K562 (cell line): ENCODE results near the gene FAM131C. TPM values are rescaled to one million over a fixed set of nuclear protein-coding genes. Genes with fewer than 3 reads are reported as not detected.

Experiments
- ARID1B ChIP-seq: fragments of 450-650 bp; IDR thresholded peaks from 2 replicates; pipeline ENCODE4 v1.6.1; 2016; ENCODE audit warnings: antibody characterized with exemption, mild to moderate bottlenecking, inconsistent platforms
- ATF7 ChIP-seq: fragments of 450-650 bp; IDR thresholded peaks from 2 replicates; pipeline ENCODE4 v1.7.1; 2014; ENCODE audit warnings: mild to moderate bottlenecking, moderate library complexity
- CCAR2 ChIP-seq: fragments of 200-400 bp; formaldehyde crosslinking; IDR thresholded peaks from 2 replicates; pipeline ENCODE4 v1.6.1; 2017; ENCODE audit warnings: mild to moderate bottlenecking, low read depth, low read length
- CHD2 ChIP-seq: IDR thresholded peaks from 2 replicates; pipeline ENCODE4 v1.6.1; 2011; ENCODE audit warnings: low read depth, low read length
- GATAD2B ChIP-seq: fragments of 450-650 bp; IDR thresholded peaks from 2 replicates; pipeline ENCODE4 v1.6.1; 2017; ENCODE audit warnings: mild to moderate bottlenecking, borderline replicate concordance
- HDAC1 ChIP-seq, 2 experiments: fragments of 450-650 bp; IDR thresholded peaks; 2 replicates each; pipeline ENCODE4 v1.6.1; 2016 to 2017; ENCODE audit warnings: inconsistent platforms in 1 of 2, mild to moderate bottlenecking in 1 of 2, moderate library complexity in 1 of 2
- MAFF ChIP-seq: IDR thresholded peaks from 2 replicates; pipeline ENCODE4 v1.6.1; 2012; ENCODE audit warnings: low read length, improper control_type of control experiment
- NRF1 ChIP-seq, 2 experiments: fragments of 450-650 bp; IDR thresholded peaks in 1 of 2; conservative IDR thresholded peaks in 1 of 2; 2 replicates each; pipeline ENCODE4 v1.6.1; 2014; ENCODE audit warnings: mild to moderate bottlenecking in 2 of 2
- PTTG1 ChIP-seq: fragments of 450-650 bp; IDR thresholded peaks from 2 replicates; pipeline ENCODE4 v1.6.1; 2016; ENCODE audit warnings: low read depth, mild to moderate bottlenecking, missing genetic modification characterization, missing compliant biosample characterization
- RAD51 ChIP-seq: fragments of 450-650 bp; IDR thresholded peaks from 2 replicates; pipeline ENCODE4 v1.7.1; 2016; ENCODE audit warnings: low read depth, mild to moderate bottlenecking, borderline replicate concordance
- SAFB ChIP-seq: fragments of 200-400 bp; formaldehyde crosslinking; IDR thresholded peaks from 2 replicates; pipeline ENCODE4 v1.6.1; 2017; ENCODE audit warnings: low read depth, low read length, borderline replicate concordance
- SIX5 ChIP-seq, 2 experiments: IDR thresholded peaks; 2 replicates each; pipeline ENCODE4 v1.6.1; 2011; ENCODE audit warnings: low read length in 2 of 2, borderline replicate concordance in 1 of 2, low read depth in 1 of 2, mild to moderate bottlenecking in 1 of 2, moderate library complexity in 1 of 2; ENCODE audit not compliant: insufficient read depth in 1 of 2
- SMAD3 ChIP-seq: fragments of 450-650 bp; formaldehyde crosslinking; conservative IDR thresholded peaks from 2 replicates; pipeline ENCODE4 v1.4.0; 2020; ENCODE audit warnings: mild to moderate bottlenecking
- STAT5B ChIP-seq: fragments of 250-450 bp; sonication (Bioruptor Pico); IDR thresholded peaks from 2 replicates; pipeline ENCODE4 v1.8.0; 2021; ENCODE audit warnings: mild to moderate bottlenecking, inconsistent platforms
- TEAD2 ChIP-seq: fragments of 450-650 bp; IDR thresholded peaks from 2 replicates; pipeline ENCODE4 v1.6.1; 2016; ENCODE audit warnings: missing genetic modification characterization, control low read depth, missing compliant biosample characterization
- TEAD4 ChIP-seq, 2 experiments: sonication (generic) in 1 of 2; formaldehyde crosslinking in 1 of 2; IDR thresholded peaks; 2 replicates each; pipeline versions ENCODE4 v1.6.1 to v1.8.0; 2012 to 2022; ENCODE audit warnings: borderline replicate concordance in 1 of 2, inconsistent platforms in 1 of 2, low read length in 1 of 2, mild to moderate bottlenecking in 1 of 2, missing genetic modification reagents in 1 of 2
- THAP7 ChIP-seq: fragments of 250-450 bp; sonication (Bioruptor Pico); IDR thresholded peaks from 2 replicates; pipeline ENCODE4 v1.5.0; 2021
- TRIM25 ChIP-seq: fragments of 450-650 bp; IDR thresholded peaks from 2 replicates; pipeline ENCODE4 v1.7.0; 2016; ENCODE audit warnings: borderline replicate concordance
- ZBTB2 ChIP-seq: fragments of 450-650 bp; IDR thresholded peaks from 2 replicates; pipeline ENCODE4 v1.6.1; 2016; ENCODE audit warnings: antibody characterized with exemption
- ZBTB34 ChIP-seq: fragments of 250-450 bp; sonication (Bioruptor Pico); IDR thresholded peaks from 2 replicates; pipeline ENCODE4 v1.8.0; 2021; ENCODE audit warnings: mild to moderate bottlenecking, moderate library complexity
- ZBTB9 ChIP-seq: fragments of 450-650 bp; formaldehyde crosslinking; IDR thresholded peaks from 2 replicates; pipeline ENCODE4 v1.4.0; 2020; ENCODE audit warnings: mild to moderate bottlenecking, moderate library complexity
- polyA plus RNA-seq, 8 experiments: library from polyadenylated mRNA; depleted of rRNA in 4 of 8; stranded (reverse) in 5 of 8; unstranded in 3 of 8; fragments of >200 nt; fragmentation: Nextera tagmentation in 2 of 8; fragmentation: Illumina TruSeq in 1 of 8; extraction: Ambion mirVana in 2 of 8; extraction: Trizol in 1 of 8; gene quantifications; 2 replicates each; pipeline versions ENCODE4 v1.2.1 to v1.2.3, GENCODE V29; 2011 to 2014; ENCODE audit warnings: inconsistent platforms in 1 of 8, missing spikeins in 1 of 8
- total RNA-seq, 7 experiments: library from RNA; depleted of rRNA in 6 of 7; stranded (reverse); fragments of >200 nt in 6 of 7; fragmentation: Illumina TruSeq in 2 of 7; extraction: Trizol in 2 of 7; gene quantifications; 2 replicates each; pipeline versions ENCODE4 v1.2.1 to v1.2.3, GENCODE V29; 2011 to 2021; ENCODE audit warnings: low replicate concordance in 1 of 7

Gene FAM131C
- total and polyA plus RNA-seq, 9 of the 15 experiments (the other 6 are each of a cell fraction or from before 2014, with no cell fraction given) = 0.10 to 0.29 (median 0.16) TPM; not detected in 6

- TF ChIP-seq TRIM25 (no peak), CCAR2 (no peak), THAP7 (CRISPR knock-in tag) (no peak), SMAD3 (no peak), RAD51 (no peak), TEAD2 (tag) (peak; percentile 86), NRF1 (conservative IDR thresholded peaks at IDR 0.05 in 1 of 2, IDR thresholded peaks at IDR 0.05 in 1 of 2) (peak; percentile 83 to 86), GATAD2B (no peak), HDAC1 (IDR thresholded peaks at IDR 0.05) (peak in 1 of 2 experiments; percentile 27; a peak in 1 of 4 replicates), PTTG1 (no peak), ZBTB9 (CRISPR knock-in tag) (peak; percentile 75; the same call in 1 of the 2 replicates), SIX5 (IDR thresholded peaks at IDR 0.05; ENCODE audit: borderline replicate concordance in 1 of 2, insufficient read depth in 1 of 2, low read depth in 1 of 2, low read length in 2 of 2) (no peak), ARID1B (peak; percentile 19; the same call in 1 of the 2 replicates), ZBTB34 (CRISPR knock-in tag) (no peak), SAFB (no peak), TEAD4 (IDR thresholded peaks at IDR 0.05; ENCODE audit: low read length) (peak; percentile 78), TEAD4 (CRISPR knock-in tag; IDR thresholded peaks at IDR 0.05; ENCODE audit: borderline replicate concordance) (peak; percentile 90), ZBTB2 (peak; percentile 67; the same call in 1 of the 2 replicates), CHD2 (peak; percentile 54; the same call in 1 of the 2 replicates), STAT5B (CRISPR knock-in tag) (no peak), ATF7 (peak; percentile 94), MAFF (no peak)
These were observed 24.8 kb downstream of the FAM131C start (continued) for GRCh38 chr1:16048573-16049189.
